ENCODE measurements around the gene IL15.

DNA sequence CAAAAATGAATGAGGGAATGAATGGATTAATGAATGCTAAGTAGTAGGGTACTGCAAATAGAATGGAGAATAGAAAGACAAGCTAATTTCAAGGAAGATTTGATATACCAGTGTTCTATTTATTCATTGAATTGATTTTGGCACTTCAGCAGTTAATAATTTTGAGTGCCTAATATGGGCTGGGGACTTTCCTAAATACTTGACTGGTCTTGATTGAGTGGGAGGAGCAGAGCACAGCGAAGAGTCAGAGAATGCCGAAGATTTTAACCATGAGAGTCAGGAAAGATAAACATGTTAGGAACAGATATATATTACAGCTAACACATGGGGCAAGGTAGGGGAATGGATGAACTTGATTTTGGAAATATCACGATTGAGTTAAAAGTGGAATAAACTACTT is 10.6 kb downstream of the IL15 start:
- TF ChIP-seq, protein P1, sequence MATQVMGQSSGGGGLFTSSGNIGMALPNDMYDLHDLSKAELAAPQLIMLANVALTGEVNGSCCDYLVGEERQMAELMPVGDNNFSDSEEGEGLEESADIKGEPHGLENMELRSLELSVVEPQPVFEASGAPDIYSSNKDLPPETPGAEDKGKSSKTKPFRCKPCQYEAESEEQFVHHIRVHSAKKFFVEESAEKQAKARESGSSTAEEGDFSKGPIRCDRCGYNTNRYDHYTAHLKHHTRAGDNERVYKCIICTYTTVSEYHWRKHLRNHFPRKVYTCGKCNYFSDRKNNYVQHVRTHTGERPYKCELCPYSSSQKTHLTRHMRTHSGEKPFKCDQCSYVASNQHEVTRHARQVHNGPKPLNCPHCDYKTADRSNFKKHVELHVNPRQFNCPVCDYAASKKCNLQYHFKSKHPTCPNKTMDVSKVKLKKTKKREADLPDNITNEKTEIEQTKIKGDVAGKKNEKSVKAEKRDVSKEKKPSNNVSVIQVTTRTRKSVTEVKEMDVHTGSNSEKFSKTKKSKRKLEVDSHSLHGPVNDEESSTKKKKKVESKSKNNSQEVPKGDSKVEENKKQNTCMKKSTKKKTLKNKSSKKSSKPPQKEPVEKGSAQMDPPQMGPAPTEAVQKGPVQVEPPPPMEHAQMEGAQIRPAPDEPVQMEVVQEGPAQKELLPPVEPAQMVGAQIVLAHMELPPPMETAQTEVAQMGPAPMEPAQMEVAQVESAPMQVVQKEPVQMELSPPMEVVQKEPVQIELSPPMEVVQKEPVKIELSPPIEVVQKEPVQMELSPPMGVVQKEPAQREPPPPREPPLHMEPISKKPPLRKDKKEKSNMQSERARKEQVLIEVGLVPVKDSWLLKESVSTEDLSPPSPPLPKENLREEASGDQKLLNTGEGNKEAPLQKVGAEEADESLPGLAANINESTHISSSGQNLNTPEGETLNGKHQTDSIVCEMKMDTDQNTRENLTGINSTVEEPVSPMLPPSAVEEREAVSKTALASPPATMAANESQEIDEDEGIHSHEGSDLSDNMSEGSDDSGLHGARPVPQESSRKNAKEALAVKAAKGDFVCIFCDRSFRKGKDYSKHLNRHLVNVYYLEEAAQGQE (IDR thresholded peaks at IDR 0.05; ENCODE audit: low read depth) = no peak
- TF ChIP-seq, protein P2, sequence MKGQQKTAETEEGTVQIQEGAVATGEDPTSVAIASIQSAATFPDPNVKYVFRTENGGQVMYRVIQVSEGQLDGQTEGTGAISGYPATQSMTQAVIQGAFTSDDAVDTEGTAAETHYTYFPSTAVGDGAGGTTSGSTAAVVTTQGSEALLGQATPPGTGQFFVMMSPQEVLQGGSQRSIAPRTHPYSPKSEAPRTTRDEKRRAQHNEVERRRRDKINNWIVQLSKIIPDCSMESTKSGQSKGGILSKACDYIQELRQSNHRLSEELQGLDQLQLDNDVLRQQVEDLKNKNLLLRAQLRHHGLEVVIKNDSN (IDR thresholded peaks at IDR 0.05) = no peak
- TF ChIP-seq EGR1 (IDR thresholded peaks at IDR 0.05) (no peak), YY1 (IDR thresholded peaks at IDR 0.05; ENCODE audit: low read depth) (no peak), EP300 (IDR thresholded peaks at IDR 0.05; ENCODE audit: borderline replicate concordance) (no peak), TAF1 (IDR thresholded peaks at IDR 0.05; ENCODE audit: low read depth) (no peak), NFIC (IDR thresholded peaks at IDR 0.05) (no peak), FOXM1 (IDR thresholded peaks at IDR 0.05; ENCODE audit: borderline replicate concordance, low read depth) (no peak), RAD21 (IDR thresholded peaks at IDR 0.05; ENCODE audit: low read depth) (no peak)
